Activated CD8-positive, alpha-beta T cell treated with anti-CD3 and anti-CD28 coated beads, Interleukin-2, amount 10 ng/mL, durations not matched to agents 7 days and 5 days (primary cell): Measurements from ENCODE around the gene RYR3. TPM values are rescaled to one million over a fixed set of nuclear protein-coding genes. Genes with fewer than 3 reads are reported as not detected.
A peak's percentile ranks its signal among the peaks of the same experiment; 100 is the strongest.

Experiments used
- ATAC-seq: fragments of 150-1000 bp; cut with Tn5 transposase; one replicate; pipeline ENCODE4 v1.10.0; 2021; ENCODE audit warnings: moderate library complexity
- CTCF ChIA-PET: fragments of 350-600 bp; sonication (Branson Sonifier 250); formaldehyde crosslinking; loops from one replicate; lab custom pipeline; 2021; ENCODE audit warnings: antibody characterized with exemption; lab: Charles Lee
- POLR2A ChIA-PET: fragments of 350-600 bp; sonication (Branson Sonifier 250); formaldehyde crosslinking; loops from one replicate; lab custom pipeline; 2021; ENCODE audit warnings: antibody characterized with exemption; lab: Charles Lee
- DNase-seq: peaks from one replicate; pipeline ENCODE4 v3.0.0-alpha.2; 2020
- H3K27ac Mint-ChIP-seq: one replicate; pipeline ENCODE4 v1.8.0; 2021; ENCODE audit warnings: mild to moderate bottlenecking, mixed read lengths
- H3K27me3 Mint-ChIP-seq: one replicate; pipeline ENCODE4 v1.8.0; 2021; ENCODE audit warnings: low read depth, mixed read lengths
- H3K36me3 Mint-ChIP-seq: one replicate; pipeline ENCODE4 v1.8.0; 2021; ENCODE audit warnings: low read depth, mixed read lengths
- H3K4me1 Mint-ChIP-seq: one replicate; pipeline ENCODE4 v1.8.0; 2021; ENCODE audit warnings: low read depth, mixed read lengths
- H3K4me3 Mint-ChIP-seq: one replicate; pipeline ENCODE4 v1.8.0; 2021; ENCODE audit warnings: mild to moderate bottlenecking, mixed read lengths
- H3K9me3 Mint-ChIP-seq: one replicate; pipeline ENCODE4 v1.8.0; 2022; ENCODE audit warnings: mixed read lengths; ENCODE audit not compliant: insufficient read depth
- total RNA-seq, 2 experiments: library from RNA; stranded (reverse); gene quantifications; one replicate each; pipeline ENCODE4 v1.2.3, GENCODE V29; 2021

The RYR3 gene
- total RNA-seq, 2 experiments from 2014 or later, result not detected

GRCh38 chr15:33706173-33706572, 395.4 kb downstream of the RYR3 start:
- Mint-ChIP-seq H3K4me3 (no peak overlapping the region), H3K9me3 (no peaks in the 10 kb centered on the region), H3K27me3 (no peaks in the 10 kb centered on the region), H3K4me1 (no peaks in the 10 kb centered on the region), H3K36me3 (no peaks in the 10 kb centered on the region), H3K27ac (no peak overlapping the region)
- ATAC-seq (no peak), DNase-seq (no peak)
- POLR2A ChIA-PET, result no interaction called here
- CTCF ChIA-PET, result no interaction called here

DNA sequence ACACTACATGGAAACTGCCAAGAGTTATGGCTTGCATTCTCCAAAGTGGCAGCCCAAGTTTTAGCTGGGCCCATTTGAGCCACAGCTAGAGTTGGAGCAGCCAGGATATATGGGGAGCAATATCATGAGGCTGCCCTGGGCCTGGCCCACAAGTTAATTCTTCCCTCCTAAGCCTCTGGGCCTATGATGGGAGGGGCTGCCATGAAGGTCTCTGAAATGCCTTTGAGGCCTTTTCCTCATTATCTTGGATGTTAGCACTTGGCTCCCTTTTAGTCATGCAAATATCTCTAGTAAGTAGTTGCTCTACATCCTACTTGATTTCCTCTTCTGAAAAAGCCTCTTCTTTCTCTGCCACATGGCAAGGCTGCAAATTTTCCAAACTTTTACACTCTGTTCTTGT, 400.0 kb downstream of the RYR3 start:
- peaks cover 2% of the 10 kb centered on the region for H3K27me3 Mint-ChIP-seq
- H3K4me3 Mint-ChIP-seq, result no peak overlapping the region
- no peaks in the 10 kb centered on the region for H3K9me3 Mint-ChIP-seq
- ChIA-PET CTCF (no interaction called here), POLR2A (no interaction called here)
- H3K27ac Mint-ChIP-seq, result no peak overlapping the region
- no peaks in the 10 kb centered on the region for H3K4me1 Mint-ChIP-seq
- no peaks in the 10 kb centered on the region for H3K36me3 Mint-ChIP-seq
- DNase-seq, result no peak
- ATAC-seq, result no peak

GRCh38 chr15:33716025-33716424, 405.3 kb downstream of the RYR3 start:
- ATAC-seq (no peak), DNase-seq (no peak)
- no peaks in the 10 kb centered on the region for H3K9me3 Mint-ChIP-seq
- H3K36me3 Mint-ChIP-seq, result no peaks in the 10 kb centered on the region
- CTCF ChIA-PET, result interaction anchor here (1.6 kb wide), 1 partner anchor 15 kb away, joined by 3 read pairs; no protein-coding TSS in a partner anchor
- no peaks in the 10 kb centered on the region for H3K4me1 Mint-ChIP-seq
- no peak overlapping the region for H3K27ac Mint-ChIP-seq
- H3K4me3 Mint-ChIP-seq, result no peak overlapping the region
- POLR2A ChIA-PET, result no interaction called here
- peaks cover 6% of the 10 kb centered on the region for H3K27me3 Mint-ChIP-seq

GRCh38 chr15:33720952-33721351, 410.2 kb downstream of the RYR3 start:
- Mint-ChIP-seq H3K4me1 (no peaks in the 10 kb centered on the region), H3K36me3 (no peaks in the 10 kb centered on the region), H3K4me3 (no peak overlapping the region), H3K27ac (no peak overlapping the region), H3K27me3 (peaks cover 4% of the 10 kb centered on the region), H3K9me3 (no peaks in the 10 kb centered on the region)
- ChIA-PET CTCF (interaction anchor here (0.8 to 1.0 kb wide), 2 partner anchors 17 to 635 kb away, joined by 3 read pairs; no protein-coding TSS in a partner anchor), POLR2A (interaction anchor here (0.6 kb wide), 1 partner anchor 296 kb away, joined by 3 read pairs; no protein-coding TSS in a partner anchor)
- DNase-seq (no peak), ATAC-seq (no peak)

- DNase-seq (no peak), ATAC-seq (no peak)
- CTCF ChIA-PET, result interaction anchor here (0.6 kb wide), 1 partner anchor 21 kb away, joined by 3 read pairs; no protein-coding TSS in a partner anchor
- POLR2A ChIA-PET, result no interaction called here
- Mint-ChIP-seq H3K27me3 (peaks cover 4% of the 10 kb centered on the region), H3K9me3 (no peaks in the 10 kb centered on the region), H3K36me3 (no peaks in the 10 kb centered on the region), H3K27ac (no peak overlapping the region), H3K4me3 (no peak overlapping the region), H3K4me1 (no peaks in the 10 kb centered on the region)
Measured at GRCh38 chr15:33722005-33722672, 411.4 kb downstream of the RYR3 start.

DNA sequence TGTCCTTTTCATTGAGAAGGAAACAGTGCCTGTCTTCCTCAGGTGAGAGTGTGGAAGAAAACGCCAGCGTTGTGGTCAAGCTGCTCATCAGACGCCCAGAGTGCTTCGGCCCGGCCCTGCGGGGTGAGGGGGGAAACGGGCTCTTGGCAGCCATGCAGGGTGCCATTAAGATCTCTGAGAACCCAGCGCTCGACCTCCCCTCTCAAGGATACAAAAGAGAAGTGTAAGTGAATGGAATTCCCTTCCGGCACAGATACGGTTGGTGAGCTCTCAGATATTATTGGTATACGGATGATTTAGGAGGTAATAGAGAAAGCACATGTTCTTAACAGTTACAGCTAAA, 411.9 kb downstream of the RYR3 start:
- POLR2A ChIA-PET, result no interaction called here
- Mint-ChIP-seq H3K36me3 (no peaks in the 10 kb centered on the region), H3K4me3 (no peak overlapping the region), H3K9me3 (no peaks in the 10 kb centered on the region), H3K27me3 (peaks cover 4% of the 10 kb centered on the region), H3K27ac (no peak overlapping the region), H3K4me1 (no peaks in the 10 kb centered on the region)
- DNase-seq (no peak), ATAC-seq (no peak)
- CTCF ChIA-PET, result interaction anchor here (1.6 kb wide), 1 partner anchor 12 kb away, joined by 6 read pairs; no protein-coding TSS in a partner anchor

DNA sequence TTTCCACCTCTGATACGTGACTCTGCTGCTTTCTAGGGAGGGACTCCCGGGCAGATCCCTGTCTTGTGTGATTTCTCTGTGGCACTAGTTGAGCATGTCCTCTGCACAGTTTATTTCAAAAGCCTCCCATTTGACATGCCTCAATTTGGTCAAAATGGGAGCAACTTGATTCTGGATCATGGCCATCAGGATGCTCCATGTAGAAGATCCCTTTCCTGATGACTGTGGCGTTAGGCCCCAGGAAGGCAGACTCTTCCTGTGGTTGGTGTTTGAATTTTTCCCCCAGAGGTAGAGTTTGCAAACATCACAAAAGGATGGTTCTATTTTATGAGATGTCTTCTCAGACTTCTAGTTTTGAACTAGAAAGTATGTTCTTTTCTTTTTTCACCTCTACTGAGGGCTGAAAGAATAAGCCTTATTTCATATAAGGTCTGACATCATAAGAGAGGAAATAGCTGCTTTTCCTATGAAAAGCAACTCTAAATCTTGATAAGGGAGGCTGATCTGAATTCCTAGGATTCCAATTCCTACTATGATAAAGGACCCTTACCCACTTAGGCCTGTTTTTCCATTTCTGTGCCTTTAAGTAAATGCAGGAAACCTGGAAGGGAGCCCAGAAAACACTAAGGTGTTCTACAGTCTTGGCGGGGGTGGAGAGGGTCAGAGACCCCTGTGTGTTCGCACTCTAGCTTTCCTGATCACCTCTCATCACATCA, 413.7 kb downstream of the RYR3 start:
- no peaks in the 10 kb centered on the region for H3K4me1 Mint-ChIP-seq
- CTCF ChIA-PET, result no interaction called here
- POLR2A ChIA-PET, result no interaction called here
- no peaks in the 10 kb centered on the region for H3K9me3 Mint-ChIP-seq
- H3K27me3 Mint-ChIP-seq, result peaks cover 2% of the 10 kb centered on the region
- ATAC-seq, result no peak
- H3K36me3 Mint-ChIP-seq, result no peaks in the 10 kb centered on the region
- no peak for DNase-seq
- no peak overlapping the region for H3K4me3 Mint-ChIP-seq
- no peak overlapping the region for H3K27ac Mint-ChIP-seq

DNA sequence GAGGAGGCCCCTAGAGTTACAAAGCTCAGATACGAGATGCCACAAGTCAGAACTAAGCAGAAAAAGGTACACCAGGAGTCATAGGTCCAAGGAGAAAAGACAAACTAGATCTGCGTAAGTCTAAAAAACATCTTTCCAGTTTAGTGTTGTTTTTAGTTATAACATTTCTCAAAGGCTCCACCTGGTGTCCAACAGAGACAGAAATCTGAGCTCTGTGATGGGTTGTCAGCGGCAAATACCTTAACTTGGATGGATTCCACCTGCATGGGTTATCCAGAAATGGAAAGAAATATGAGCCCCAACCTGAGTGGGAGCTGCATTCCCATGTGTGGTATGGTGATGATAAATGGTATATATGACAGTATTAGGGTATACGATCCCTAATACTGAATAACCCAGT, 418.9 kb downstream of the RYR3 start:
- DNase-seq, result no peak
- CTCF ChIA-PET, result interaction anchor here (1.0 to 1.4 kb wide), 2 partner anchors 9 to 437 kb away, joined by 3 to 5 read pairs; no protein-coding TSS in a partner anchor
- no peaks in the 10 kb centered on the region for H3K4me1 Mint-ChIP-seq
- POLR2A ChIA-PET, result no interaction called here
- H3K4me3 Mint-ChIP-seq, result no peak overlapping the region
- H3K27me3 Mint-ChIP-seq, result no peaks in the 10 kb centered on the region
- H3K9me3 Mint-ChIP-seq, result no peaks in the 10 kb centered on the region
- H3K27ac Mint-ChIP-seq, result no peak overlapping the region
- H3K36me3 Mint-ChIP-seq, result no peaks in the 10 kb centered on the region
- ATAC-seq, result no peak

GRCh38 chr15:33730815-33731214, 420.0 kb downstream of the RYR3 start:
- Mint-ChIP-seq H3K27me3 (no peaks in the 10 kb centered on the region), H3K27ac (no peak overlapping the region), H3K9me3 (no peaks in the 10 kb centered on the region), H3K4me3 (no peak overlapping the region), H3K36me3 (no peaks in the 10 kb centered on the region), H3K4me1 (no peaks in the 10 kb centered on the region)
- DNase-seq (no peak), ATAC-seq (no peak)
- ChIA-PET CTCF (no interaction called here), POLR2A (no interaction called here)

DNA sequence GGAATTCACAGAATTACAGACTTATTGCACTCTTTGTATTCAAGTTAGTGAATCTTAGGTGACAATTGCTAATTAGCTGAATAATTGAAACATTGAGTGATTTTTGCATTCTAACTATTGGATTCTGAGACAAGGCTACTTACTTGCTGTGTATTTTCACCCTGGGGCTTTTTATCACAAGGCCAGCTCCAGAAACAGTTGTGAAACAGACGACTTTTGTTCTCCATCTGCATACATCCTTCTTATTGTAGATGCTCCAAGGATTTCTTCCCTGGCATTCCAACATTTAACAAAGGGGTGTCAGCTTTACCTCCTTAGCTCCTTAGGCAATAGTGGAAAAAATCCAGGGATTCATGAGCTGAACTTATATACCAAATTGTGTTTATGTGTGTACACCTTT, 424.4 kb downstream of the RYR3 start:
- POLR2A ChIA-PET, result no interaction called here
- no peaks in the 10 kb centered on the region for H3K36me3 Mint-ChIP-seq
- peaks cover 4% of the 10 kb centered on the region for H3K27me3 Mint-ChIP-seq
- no peaks in the 10 kb centered on the region for H3K9me3 Mint-ChIP-seq
- no peak overlapping the region for H3K27ac Mint-ChIP-seq
- no peak overlapping the region for H3K4me3 Mint-ChIP-seq
- no peaks in the 10 kb centered on the region for H3K4me1 Mint-ChIP-seq
- no peak for DNase-seq
- CTCF ChIA-PET, result interaction anchor here (1.0 to 1.8 kb wide), 7 partner anchors 12 to 475 kb away, joined by 3 to 6 read pairs (median 4); partner anchors contain the start of gene KATNBL1
- ATAC-seq, result no peak

- Mint-ChIP-seq H3K27me3 (peaks cover 4% of the 10 kb centered on the region), H3K4me3 (no peak overlapping the region), H3K4me1 (no peaks in the 10 kb centered on the region), H3K27ac (no peak overlapping the region), H3K9me3 (no peaks in the 10 kb centered on the region), H3K36me3 (no peaks in the 10 kb centered on the region)
- ATAC-seq (no peak), DNase-seq (peak; percentile 31)
- ChIA-PET POLR2A (no interaction called here), CTCF (interaction anchor here (0.6 to 2.3 kb wide), 7 partner anchors 19 to 622 kb away, joined by 3 to 7 read pairs (median 3); partner anchors contain the start of gene KATNBL1)
Measured at GRCh38 chr15:33735637-33736247, 425.0 kb downstream of the RYR3 start.
